GM21619 (cell line): ENCODE measurements around the gene CAND1.
"Not testable (repeated sequence)": the region's sequence is repeated elsewhere in the genome, so short reads cannot be mapped to it uniquely, and the experiment has no call there.

ENCODE experiments used
- ATAC-seq: cut with Tn5 transposase; IDR thresholded peaks from one replicate; pipeline ENCODE4 v1.9.1; 2021; ENCODE audit not compliant: unreplicated experiment

Gene CAND1

GRCh38 chr12:67339530-67339929 is 70.4 kb downstream of the CAND1 start:
- ATAC-seq, result no peak

- ATAC-seq, result not testable (repeated sequence)
Measured at GRCh38 chr12:67341086-67341485, 71.9 kb downstream of the CAND1 start.

- ATAC-seq, result no peak
Measured at GRCh38 chr12:67344979-67345710, 76.0 kb downstream of the CAND1 start.

- no peak for ATAC-seq
Measured at GRCh38 chr12:67348683-67349082, 79.5 kb downstream of the CAND1 start.

GRCh38 chr12:67352682-67353081 is 83.5 kb downstream of the CAND1 start:
- no peak for ATAC-seq

- no peak for ATAC-seq
Measured at GRCh38 chr12:67354322-67354721, 85.2 kb downstream of the CAND1 start.

- ATAC-seq, result no peak
Measured at GRCh38 chr12:67354966-67355365, 85.8 kb downstream of the CAND1 start.

GRCh38 chr12:67355428-67356379 is 86.5 kb downstream of the CAND1 start:
- ATAC-seq, result no peak

- no peak for ATAC-seq
Measured at GRCh38 chr12:67356380-67356774, 87.2 kb downstream of the CAND1 start.

GRCh38 chr12:67357376-67358125 is 88.4 kb downstream of the CAND1 start:
- no peak for ATAC-seq

GRCh38 chr12:67358781-67359338 is 89.7 kb downstream of the CAND1 start:
- ATAC-seq, result no peak

GRCh38 chr12:67362526-67362925 is 93.4 kb downstream of the CAND1 start:
- ATAC-seq, result no peak

- ATAC-seq, result no peak
Measured at GRCh38 chr12:67364228-67364627, 95.1 kb downstream of the CAND1 start.

- no peak for ATAC-seq
Measured at GRCh38 chr12:67365131-67365530, 96.0 kb downstream of the CAND1 start.

- no peak for ATAC-seq
Measured at GRCh38 chr12:67367843-67368242, 98.7 kb downstream of the CAND1 start.
